ENCODE measurements around the gene DACT3. TPM values are rescaled to one million over a fixed set of nuclear protein-coding genes. Genes with fewer than 3 reads are reported as not detected.
A peak's percentile ranks its signal among the peaks of the same experiment; 100 is the strongest.

The DACT3 gene
- total RNA-seq, 6 donors from 2014 or later = 1.8 to 12.0 (median 4.0) TPM

DNA sequence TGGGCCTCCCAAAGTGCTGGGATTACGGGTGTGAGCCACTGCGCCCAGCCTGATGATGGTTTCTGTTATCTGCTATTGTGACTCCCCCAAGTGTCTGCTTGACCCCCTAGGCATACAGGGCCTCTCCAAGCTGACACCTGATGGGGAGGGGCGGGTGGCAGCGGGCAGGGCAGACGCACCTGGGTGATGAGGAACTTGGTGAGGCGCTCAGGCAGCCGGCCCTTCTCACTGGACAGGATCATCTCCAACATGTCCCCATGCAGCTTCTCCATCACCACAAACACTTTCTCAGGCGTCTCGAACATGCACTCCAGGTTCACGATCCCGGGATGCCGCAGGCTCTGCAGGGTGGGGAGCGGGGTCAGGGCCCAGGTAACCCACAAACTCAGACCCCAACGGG lies 28.4 kb upstream of the DACT3 start:
- Histone ChIP-seq H3K27me3 (no peaks in the 10 kb centered on the region), H3K4me1 (no peaks in the 10 kb centered on the region), H3K27ac (no peak overlapping the region), H3K9me3 (no peaks in the 10 kb centered on the region), H3K4me3 (no peak overlapping the region), H3K36me3 (peaks cover 39 to 100% (median 96%) of the 10 kb centered on the region in 4 donors)
- WGBS, 2 donors = 95% methylated on average over 9 to 14 of the region's 14 CpGs
- TF ChIP-seq EP300 (IDR thresholded peaks at IDR 0.05) (no peak), POLR2A (IDR thresholded peaks at IDR 0.05) (no peak), POLR2AphosphoS5 (IDR thresholded peaks at IDR 0.05) (no peak)
- TF ChIP-seq, protein P1, sequence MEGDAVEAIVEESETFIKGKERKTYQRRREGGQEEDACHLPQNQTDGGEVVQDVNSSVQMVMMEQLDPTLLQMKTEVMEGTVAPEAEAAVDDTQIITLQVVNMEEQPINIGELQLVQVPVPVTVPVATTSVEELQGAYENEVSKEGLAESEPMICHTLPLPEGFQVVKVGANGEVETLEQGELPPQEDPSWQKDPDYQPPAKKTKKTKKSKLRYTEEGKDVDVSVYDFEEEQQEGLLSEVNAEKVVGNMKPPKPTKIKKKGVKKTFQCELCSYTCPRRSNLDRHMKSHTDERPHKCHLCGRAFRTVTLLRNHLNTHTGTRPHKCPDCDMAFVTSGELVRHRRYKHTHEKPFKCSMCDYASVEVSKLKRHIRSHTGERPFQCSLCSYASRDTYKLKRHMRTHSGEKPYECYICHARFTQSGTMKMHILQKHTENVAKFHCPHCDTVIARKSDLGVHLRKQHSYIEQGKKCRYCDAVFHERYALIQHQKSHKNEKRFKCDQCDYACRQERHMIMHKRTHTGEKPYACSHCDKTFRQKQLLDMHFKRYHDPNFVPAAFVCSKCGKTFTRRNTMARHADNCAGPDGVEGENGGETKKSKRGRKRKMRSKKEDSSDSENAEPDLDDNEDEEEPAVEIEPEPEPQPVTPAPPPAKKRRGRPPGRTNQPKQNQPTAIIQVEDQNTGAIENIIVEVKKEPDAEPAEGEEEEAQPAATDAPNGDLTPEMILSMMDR (IDR thresholded peaks at IDR 0.05) = no peak
- ATAC-seq (ENCODE audit: low FRiP score in 2 of 2) (no peak), DNase-seq (peak in 1 of 2 donors; percentile 55)

DNA sequence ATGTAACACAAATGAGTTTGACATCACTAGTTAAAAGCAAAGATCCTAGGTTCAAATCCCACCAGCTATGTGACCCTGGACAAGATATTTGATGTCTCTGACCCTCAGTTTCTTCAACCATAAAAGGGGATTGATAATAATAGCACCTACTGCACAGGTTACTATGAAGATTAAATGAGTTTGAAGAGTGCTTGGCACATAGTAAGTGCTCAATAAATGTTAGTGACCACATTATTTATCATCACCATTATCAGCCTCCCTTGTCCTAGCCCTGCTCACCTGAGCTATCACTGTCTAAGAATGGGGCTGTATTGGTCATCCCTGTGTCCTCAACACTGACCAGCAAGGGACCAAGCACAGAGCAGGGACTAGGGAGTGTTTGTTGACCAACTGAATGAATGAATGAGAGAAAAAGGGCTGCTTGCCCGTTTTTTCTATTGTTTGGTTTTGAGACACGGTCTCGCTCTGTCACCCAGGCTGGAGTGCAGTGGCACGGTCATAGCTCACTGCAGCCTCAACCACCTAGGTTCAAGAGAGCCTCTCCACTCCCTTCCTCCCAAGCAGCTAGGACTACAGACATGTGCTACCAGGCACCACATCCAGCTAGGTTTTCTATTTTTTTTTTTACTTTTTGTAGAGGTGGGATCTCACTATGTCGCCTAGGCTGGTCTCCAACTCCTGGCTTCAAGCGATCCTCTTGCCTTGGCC lies 26.6 kb upstream of the DACT3 start:
- Histone ChIP-seq H3K27me3 (no peaks in the 10 kb centered on the region), H3K4me3 (no peak overlapping the region), H3K9me3 (no peaks in the 10 kb centered on the region), H3K27ac (no peak overlapping the region), H3K36me3 (peaks cover 30 to 100% (median 94%) of the 10 kb centered on the region in 4 donors), H3K4me1 (no peaks in the 10 kb centered on the region)
- DNase-seq (no peak), ATAC-seq (ENCODE audit: low FRiP score in 2 of 2) (no peak)
- 86 to 97% methylated on average over 6 of the region's 6 CpGs for WGBS, 2 donors
- TF ChIP-seq, protein P1 (IDR thresholded peaks at IDR 0.05) = no peak
- TF ChIP-seq POLR2AphosphoS5 (IDR thresholded peaks at IDR 0.05) (no peak), POLR2A (IDR thresholded peaks at IDR 0.05) (no peak), EP300 (IDR thresholded peaks at IDR 0.05) (no peak)

DNA sequence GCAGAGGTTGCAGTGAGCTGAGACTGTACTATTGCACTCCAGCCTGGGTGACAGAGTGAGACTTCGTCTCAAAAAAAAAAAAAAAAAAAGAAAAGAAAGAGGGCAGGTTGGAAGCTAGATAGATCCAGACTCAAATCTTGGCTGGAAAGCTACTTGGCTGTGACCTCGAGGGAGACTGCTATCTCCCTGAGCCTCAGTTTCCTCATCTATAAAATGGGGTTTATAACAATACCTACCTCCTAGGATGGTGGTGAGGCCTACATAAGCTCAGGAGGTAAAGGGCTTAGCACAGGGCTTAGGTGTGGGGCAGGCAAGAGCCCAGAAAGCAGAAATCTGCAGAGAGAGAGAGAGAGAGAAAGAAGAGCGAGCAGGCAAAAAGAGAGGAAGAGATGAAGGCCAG lies 24.2 kb upstream of the DACT3 start:
- WGBS, 2 donors = 92% methylated on average over 3 of the region's 3 CpGs
- Histone ChIP-seq H3K4me3 (no peak overlapping the region), H3K9me3 (no peaks in the 10 kb centered on the region), H3K27me3 (no peaks in the 10 kb centered on the region), H3K36me3 (peaks cover 11 to 100% (median 86%) of the 10 kb centered on the region in 4 donors), H3K27ac (no peak overlapping the region), H3K4me1 (no peaks in the 10 kb centered on the region)
- TF ChIP-seq EP300 (IDR thresholded peaks at IDR 0.05) = no peak
- no peak for DNase-seq
- ATAC-seq (ENCODE audit: low FRiP score in 2 of 2) = no peak

DNA sequence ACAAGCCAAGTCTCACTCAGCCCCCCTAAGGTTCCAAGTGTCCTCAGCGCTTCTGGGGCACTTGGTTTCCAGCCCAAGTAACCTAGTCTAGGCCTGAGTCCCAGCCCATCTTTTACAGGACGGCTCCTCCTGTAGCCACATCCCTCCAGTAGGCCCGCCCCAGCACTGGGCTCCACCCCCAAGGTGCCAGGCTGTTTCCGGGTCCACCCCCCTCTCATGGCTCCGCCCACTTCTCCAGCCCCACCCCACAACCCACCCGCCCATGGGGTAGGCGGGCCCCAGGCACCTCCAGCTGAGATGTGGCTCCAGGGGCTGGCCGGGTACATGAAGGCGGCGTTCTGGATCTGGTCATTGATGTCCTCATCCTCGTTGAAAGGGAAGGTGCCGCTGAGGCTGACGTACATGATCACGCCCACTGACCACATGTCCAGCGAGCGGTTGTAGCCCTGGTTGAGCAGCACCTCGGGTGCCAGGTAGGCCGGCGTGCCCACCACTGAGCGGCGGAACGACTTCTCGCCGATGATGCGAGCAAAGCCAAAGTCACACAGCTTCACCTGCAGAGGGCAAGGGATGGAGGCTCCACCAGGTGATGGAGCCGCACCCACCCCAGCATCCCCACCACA lies 17.2 kb upstream of the DACT3 start:
- no peak overlapping the region for H3K27ac ChIP-seq
- no peaks in the 10 kb centered on the region for H3K27me3 ChIP-seq
- ATAC-seq (ENCODE audit: low FRiP score in 2 of 2) = peak; percentile 31 to 41
- H3K4me3 ChIP-seq = no peak overlapping the region
- TF ChIP-seq, protein P1 (IDR thresholded peaks at IDR 0.05) = no peak
- TF ChIP-seq EP300 (IDR thresholded peaks at IDR 0.05) = no peak
- TF ChIP-seq POLR2A (IDR thresholded peaks at IDR 0.05) = no peak
- no peak for TF ChIP-seq POLR2AphosphoS5 (IDR thresholded peaks at IDR 0.05)
- no peaks in the 10 kb centered on the region for H3K4me1 ChIP-seq
- WGBS, 2 donors = 78 to 89% methylated on average over 9 to 26 of the region's 26 CpGs
- H3K9me3 ChIP-seq = no peaks in the 10 kb centered on the region
- peak in 1 of 2 donors; percentile 74 for DNase-seq
- H3K36me3 ChIP-seq = peaks cover 12 to 100% (median 77%) of the 10 kb centered on the region in 4 donors

DNA sequence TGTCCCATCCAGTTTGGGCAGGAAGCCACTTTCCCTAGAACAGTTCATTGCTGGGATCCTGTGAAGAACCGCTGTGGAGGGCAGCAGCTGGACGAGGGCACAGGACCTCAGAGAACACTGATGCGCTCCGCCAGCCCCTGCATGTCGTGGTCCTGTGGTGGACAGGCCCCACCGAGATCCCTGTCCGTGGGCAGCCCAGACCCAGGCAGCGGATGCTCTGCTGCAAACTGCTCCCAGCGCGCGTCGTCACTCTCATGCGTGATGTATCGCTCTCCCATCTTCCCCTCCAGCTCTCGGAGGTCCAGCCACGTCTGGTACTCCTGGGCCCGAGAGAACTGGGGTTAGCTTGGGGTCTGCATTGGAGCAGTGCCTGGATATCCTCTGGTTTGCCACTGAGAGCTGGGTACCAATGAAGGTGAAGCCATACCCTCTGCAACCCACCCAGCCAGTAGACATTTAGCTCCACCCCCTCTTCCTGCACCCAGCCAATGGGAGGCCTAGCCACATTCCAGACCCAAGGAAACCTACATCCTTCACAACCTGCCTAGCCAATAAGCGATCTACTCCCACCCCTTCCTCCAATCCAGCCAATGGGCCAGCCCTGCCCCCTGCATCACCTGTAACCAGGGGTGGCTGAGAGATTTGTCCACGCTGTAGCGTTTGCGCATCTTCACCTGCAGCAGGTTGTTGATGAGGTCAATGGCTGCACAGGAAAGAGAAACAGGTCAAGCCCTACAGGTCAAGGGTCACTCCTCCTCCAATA lies 13.6 kb upstream of the DACT3 start:
- H3K27ac ChIP-seq = no peak overlapping the region
- TF ChIP-seq POLR2A (IDR thresholded peaks at IDR 0.05) = no peak
- no peak for TF ChIP-seq POLR2AphosphoS5 (IDR thresholded peaks at IDR 0.05)
- TF ChIP-seq, protein P1 (IDR thresholded peaks at IDR 0.05) = no peak
- TF ChIP-seq EP300 (IDR thresholded peaks at IDR 0.05) = no peak
- DNase-seq (no peak), ATAC-seq (ENCODE audit: low FRiP score in 2 of 2) (peak in 1 of 2 donors; percentile 13)
- no peaks in the 10 kb centered on the region for H3K9me3 ChIP-seq
- H3K36me3 ChIP-seq = peaks cover 4 to 73% (median 55%) of the 10 kb centered on the region in 4 donors
- 90 to 95% methylated on average over 7 to 16 of the region's 21 CpGs for WGBS, 2 donors
- no peaks in the 10 kb centered on the region for H3K27me3 ChIP-seq
- no peak overlapping the region for H3K4me3 ChIP-seq
- no peaks in the 10 kb centered on the region for H3K4me1 ChIP-seq

Data from upper lobe of left lung (tissue), 6 donors.